GM21737 (cell line): ENCODE results near the gene SRD5A2.

Experiments used
- ATAC-seq: cut with Tn5 transposase; IDR thresholded peaks from one replicate; pipeline ENCODE4 v1.9.1; 2021; ENCODE audit warnings: mild to moderate bottlenecking, moderate library complexity; ENCODE audit not compliant: unreplicated experiment

SRD5A2 gene, protein sequence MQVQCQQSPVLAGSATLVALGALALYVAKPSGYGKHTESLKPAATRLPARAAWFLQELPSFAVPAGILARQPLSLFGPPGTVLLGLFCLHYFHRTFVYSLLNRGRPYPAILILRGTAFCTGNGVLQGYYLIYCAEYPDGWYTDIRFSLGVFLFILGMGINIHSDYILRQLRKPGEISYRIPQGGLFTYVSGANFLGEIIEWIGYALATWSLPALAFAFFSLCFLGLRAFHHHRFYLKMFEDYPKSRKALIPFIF

GRCh38 chr2:31580321-31581117 lies at the start of gene SRD5A2:
TSS of gene SRD5A2 (minus strand) at chr2:31580938. CDS start at chr2:31580900, 38 bp downstream.
- ATAC-seq = no peak

DNA sequence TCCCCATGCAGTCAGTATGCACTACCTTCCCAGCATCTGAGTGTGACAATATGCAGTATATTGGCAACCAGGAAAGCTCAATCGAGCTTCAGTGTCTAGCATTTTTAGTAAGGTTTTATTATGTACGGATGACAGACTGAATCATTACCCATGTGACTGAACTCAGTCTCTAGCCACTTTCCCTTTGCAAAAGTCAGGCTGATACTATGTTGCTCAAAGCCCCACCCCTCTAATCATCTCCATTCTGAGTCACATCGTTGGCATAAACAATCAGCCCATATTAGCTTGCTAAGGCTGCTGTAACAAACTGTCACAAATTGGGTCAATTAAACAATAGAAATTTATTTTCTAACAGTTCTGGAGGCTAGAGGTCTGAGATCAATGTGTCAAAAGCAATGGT lies 25.8 kb upstream of the SRD5A2 start:
- no peak for ATAC-seq

GRCh38 chr2:31598694-31599093 lies 18.0 kb upstream of the SRD5A2 start:
- ATAC-seq = no peak

GRCh38 chr2:31586230-31586629 lies 5.5 kb upstream of the SRD5A2 start:
- ATAC-seq = no peak

- ATAC-seq = no peak
Observed at GRCh38 chr2:31581124-31581795, 522 bp upstream of the SRD5A2 start.

- no peak for ATAC-seq
Observed at GRCh38 chr2:31579996-31580320, 780 bp downstream of the SRD5A2 start.

DNA sequence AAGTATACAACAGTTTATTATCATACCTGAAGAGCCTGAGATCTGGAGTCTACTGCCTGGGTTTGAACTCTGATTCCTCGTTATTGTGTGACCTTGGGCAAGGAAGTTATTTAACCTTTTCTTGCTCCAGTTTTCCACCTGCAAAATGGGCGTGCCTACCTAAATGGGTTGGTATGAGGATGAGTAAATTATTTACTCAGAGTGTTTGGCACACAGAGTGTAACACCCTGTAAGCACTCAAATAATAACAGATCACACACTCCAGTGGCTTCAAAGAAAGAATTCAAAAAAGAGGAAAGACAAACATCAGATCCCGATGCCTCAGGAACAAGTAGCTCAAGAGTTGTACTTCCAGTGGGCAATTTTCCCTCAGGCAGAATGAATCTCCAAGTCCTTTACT lies 2.4 kb downstream of the SRD5A2 start:
- ATAC-seq = no peak

DNA sequence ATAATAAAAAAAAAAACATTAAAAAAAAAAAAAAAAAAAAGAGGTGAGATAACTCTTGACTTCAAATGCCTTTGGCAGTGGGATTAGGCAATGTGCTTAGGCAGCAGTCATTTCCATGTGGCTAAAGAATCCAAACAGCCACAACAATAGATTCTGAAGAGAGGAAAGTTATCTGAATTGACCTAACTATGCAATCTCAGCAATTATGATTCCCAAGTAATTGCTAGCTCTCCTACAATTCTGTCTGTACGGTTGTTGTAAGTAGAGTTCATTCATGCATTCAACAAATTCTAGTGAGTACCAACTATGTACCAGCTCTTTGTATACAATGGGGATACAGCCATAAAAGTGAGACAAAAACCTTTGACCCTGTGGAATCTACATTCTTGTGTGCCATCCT lies 3.6 kb downstream of the SRD5A2 start:
- no peak for ATAC-seq

DNA sequence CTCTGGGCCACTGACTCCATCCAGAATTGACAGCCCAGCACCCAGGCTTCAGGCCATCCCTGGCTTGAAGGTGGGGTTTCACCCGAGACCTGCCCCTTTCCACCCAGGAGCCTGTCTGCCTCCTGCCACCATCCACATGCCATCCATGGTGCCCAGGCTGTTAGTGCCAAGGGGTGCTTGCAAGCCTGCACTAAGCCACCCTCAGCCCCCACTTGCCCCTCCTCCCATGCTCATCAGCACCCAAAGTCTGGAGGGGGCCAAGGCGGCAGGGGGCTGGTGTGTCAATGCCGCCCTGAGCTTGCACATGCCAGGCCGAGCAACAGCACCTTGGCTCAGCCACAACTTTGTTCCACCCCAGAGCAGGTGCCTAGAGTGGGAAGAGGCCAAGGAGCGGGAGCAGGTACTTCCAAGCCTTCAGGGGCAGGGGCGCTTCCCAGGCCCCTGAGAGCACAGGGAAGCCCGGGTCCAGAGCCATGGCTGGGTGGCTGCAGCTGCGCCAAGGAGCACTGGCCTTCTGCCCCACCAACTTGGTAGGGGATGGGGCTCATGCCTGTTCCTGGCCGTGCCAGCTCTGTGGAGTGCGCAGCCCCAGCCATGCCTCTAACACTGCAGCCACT lies 12.0 kb downstream of the SRD5A2 start:
- ATAC-seq = no peak

DNA sequence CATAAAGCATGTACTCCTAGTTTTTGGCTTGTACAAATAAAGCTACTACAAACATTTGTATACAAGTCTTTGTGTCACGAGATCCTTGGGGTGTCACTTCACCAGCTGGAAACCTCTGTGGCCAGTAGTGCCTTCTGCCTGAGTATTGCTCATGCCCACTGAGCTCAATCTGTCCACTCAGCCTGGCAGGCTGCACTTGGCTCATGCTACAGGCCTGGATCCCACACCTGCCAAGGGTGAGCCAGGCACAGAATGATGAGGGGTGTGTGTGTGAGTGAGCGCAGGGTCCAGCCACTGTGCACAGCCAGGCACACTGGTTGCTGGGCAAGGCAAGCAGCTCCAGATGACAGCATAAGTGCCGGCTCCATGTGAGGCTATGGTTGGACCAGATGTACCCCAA lies 13.1 kb downstream of the SRD5A2 start:
- ATAC-seq = no peak

- no peak for ATAC-seq
Observed at GRCh38 chr2:31563273-31563839, 17.4 kb downstream of the SRD5A2 start.

- ATAC-seq = no peak
Observed at GRCh38 chr2:31561823-31562222, 18.9 kb downstream of the SRD5A2 start.

- ATAC-seq = no peak
Observed at GRCh38 chr2:31558401-31559295, 22.1 kb downstream of the SRD5A2 start.

- ATAC-seq = no peak
Observed at GRCh38 chr2:31556940-31557339, 23.8 kb downstream of the SRD5A2 start.

DNA sequence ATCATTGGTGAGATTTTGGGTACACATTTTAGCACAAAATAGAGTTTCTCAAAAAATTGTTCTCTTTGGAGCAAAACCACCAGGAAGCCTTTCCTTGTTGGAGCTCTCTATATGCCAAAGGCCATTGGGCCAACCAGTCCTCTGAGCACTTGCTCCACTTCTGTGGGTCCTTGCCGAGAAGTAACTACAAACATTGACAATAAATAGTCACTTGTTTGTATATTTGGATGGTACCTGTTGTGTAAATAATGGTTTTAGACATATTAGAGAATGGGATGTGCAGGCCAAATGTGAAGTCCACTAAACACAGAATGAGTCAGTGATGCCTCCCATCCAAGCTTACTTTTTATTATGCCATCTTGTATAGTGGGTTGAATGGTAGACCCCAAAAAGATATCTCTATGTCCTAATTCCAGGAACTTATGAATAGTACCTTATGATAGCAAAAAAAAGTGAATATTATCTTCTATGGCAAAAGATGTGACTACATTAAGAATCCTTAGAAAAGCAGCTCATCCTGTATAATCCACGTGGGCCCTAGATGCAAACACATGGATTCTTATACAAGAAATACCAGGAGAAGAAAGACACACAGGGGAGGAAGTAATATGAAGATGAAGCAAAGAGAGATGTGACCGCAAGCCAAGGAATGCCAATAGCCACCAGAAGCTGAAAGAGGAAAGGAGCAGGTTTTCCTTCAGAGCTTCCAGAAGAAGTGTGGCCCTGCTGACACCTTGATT lies 24.6 kb downstream of the SRD5A2 start:
- ATAC-seq = no peak

DNA sequence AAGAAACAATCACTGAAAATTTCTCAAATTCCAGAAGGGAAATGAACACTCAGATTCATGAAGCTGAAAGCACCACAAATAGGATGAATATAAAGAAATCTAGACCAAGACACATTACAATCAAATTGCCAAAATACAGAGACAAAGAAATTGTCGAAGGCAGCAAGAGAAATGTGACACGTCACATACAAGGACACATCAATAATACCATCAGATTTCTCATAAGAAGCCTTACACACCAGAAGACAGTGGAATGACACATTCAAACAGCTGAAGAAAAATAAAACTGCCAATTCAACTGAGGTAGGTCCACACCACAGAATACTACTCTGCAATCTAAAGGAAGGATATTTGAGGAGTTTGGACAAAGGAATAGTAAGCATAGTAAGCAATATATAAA lies 27.4 kb downstream of the SRD5A2 start:
- ATAC-seq = no peak

GRCh38 chr2:31547485-31547884 lies 33.3 kb downstream of the SRD5A2 start:
- no peak for ATAC-seq

DNA sequence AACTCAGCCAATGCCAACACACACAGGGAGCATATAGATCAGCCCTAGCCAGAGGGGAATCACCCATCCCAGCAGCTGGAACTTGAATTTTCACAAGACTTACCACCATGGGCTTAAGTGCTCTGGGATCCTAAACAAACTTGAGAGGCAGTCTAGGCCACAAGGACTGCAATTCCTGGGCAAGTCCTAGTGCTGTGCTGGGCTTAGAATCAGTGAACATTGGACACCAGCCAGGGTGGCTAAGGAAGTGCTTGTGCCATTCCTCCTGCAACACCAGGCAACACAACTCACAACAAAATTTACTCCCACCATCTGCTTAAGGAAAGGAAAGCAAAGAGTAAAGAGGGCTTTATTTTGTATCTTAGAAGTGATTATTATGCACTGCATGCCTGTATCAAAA lies 38.9 kb downstream of the SRD5A2 start:
- no peak for ATAC-seq

- ATAC-seq = no peak
Observed at GRCh38 chr2:31539505-31539904, 41.2 kb downstream of the SRD5A2 start.

GRCh38 chr2:31535768-31536167 lies 45.0 kb downstream of the SRD5A2 start:
- ATAC-seq = no peak
